ENCODE measurements around the gene CEP104. TPM values are rescaled to one million over a fixed set of nuclear protein-coding genes. Genes with fewer than 3 reads are reported as not detected.

Gene CEP104
- total and polyA plus RNA-seq, 9 of the 15 experiments (the other 6 are each of a cell fraction or from before 2014, with no cell fraction given) = 11.2 to 63.4 (median 42.6) TPM

DNA sequence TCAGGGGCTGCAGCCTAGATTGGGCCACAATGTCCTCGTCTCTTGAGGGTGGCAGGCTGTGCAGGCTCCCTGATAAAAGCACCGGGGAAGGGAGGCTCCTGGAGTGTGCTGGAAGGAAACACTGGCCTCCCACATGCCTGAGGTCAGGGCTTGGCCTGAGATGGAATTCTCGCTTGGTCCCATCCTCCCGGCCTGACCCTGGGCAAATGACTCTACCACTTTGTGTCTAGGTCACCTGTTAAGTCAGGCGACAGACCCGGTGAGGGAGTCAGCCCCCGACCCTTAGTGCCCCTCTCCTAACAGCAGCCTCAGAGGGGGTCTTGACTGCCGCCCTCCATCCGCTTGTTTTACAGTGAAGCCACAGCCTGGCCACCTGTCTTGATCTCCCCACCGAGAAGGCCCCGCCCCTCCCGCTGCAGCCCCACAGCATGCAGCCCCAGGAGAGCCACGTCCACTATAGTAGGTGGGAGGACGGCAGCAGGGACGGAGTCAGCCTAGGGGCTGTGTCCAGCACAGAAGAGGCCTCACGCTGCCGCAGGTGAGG, 82.0 kb downstream of the CEP104 start (continued):
- TF ChIP-seq, protein P1, sequence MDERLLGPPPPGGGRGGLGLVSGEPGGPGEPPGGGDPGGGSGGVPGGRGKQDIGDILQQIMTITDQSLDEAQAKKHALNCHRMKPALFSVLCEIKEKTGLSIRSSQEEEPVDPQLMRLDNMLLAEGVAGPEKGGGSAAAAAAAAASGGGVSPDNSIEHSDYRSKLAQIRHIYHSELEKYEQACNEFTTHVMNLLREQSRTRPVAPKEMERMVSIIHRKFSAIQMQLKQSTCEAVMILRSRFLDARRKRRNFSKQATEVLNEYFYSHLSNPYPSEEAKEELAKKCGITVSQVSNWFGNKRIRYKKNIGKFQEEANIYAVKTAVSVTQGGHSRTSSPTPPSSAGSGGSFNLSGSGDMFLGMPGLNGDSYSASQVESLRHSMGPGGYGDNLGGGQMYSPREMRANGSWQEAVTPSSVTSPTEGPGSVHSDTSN (CRISPR knock-in tag; IDR thresholded peaks at IDR 0.05; ENCODE audit: low read depth) = no peak
- TF ChIP-seq, protein P1 (tag; conservative IDR thresholded peaks at IDR 0.05; ENCODE audit: low read depth) = no peak
- TF ChIP-seq GATA2 (CRISPR knock-in tag; IDR thresholded peaks at IDR 0.05) (peak; percentile 94), KAT8 (IDR thresholded peaks at IDR 0.05; ENCODE audit: low read depth) (no peak), RCOR1 (IDR thresholded peaks at IDR 0.05; ENCODE audit: borderline replicate concordance in 1 of 2, low read depth in 2 of 2, low read length in 2 of 2) (peak; percentile 76 to 95; a peak in 3 of 4 replicates), STAG1 (CRISPR knock-in tag; IDR thresholded peaks at IDR 0.05; ENCODE audit: borderline replicate concordance) (no peak), ETV5 (CRISPR knock-in tag; IDR thresholded peaks at IDR 0.05; ENCODE audit: low read depth) (no peak), MAFK (IDR thresholded peaks at IDR 0.05; ENCODE audit: low read length) (no peak), SOX6 (IDR thresholded peaks at IDR 0.05) (peak; percentile 88), ZNF239 (CRISPR knock-in tag; IDR thresholded peaks at IDR 0.05) (no peak), GABPA (tag; conservative IDR thresholded peaks at IDR 0.05; ENCODE audit: low read depth) (0 out of 2 replicates have a peak, but pooled peaks have one; percentile 28), TFAM (CRISPR knock-in tag; conservative IDR thresholded peaks at IDR 0.05) (no peak), NRF1 (conservative IDR thresholded peaks at IDR 0.05 in 1 of 2, IDR thresholded peaks at IDR 0.05 in 1 of 2) (no peak), NCOA1 (IDR thresholded peaks at IDR 0.05; ENCODE audit: low read depth) (peak; percentile 59; the same call in 1 of the 2 replicates), JUND (IDR thresholded peaks at IDR 0.05; ENCODE audit: borderline replicate concordance, low read depth, low read length) (peak; percentile 73), JUND (tag; IDR thresholded peaks at IDR 0.05; ENCODE audit: borderline replicate concordance, low read depth, low read length) (peak; percentile 49; the same call in 1 of the 3 replicates), ZNF3 (CRISPR knock-in tag; IDR thresholded peaks at IDR 0.05) (no peak), BRF1 (IDR thresholded peaks at IDR 0.05; ENCODE audit: borderline replicate concordance, extremely low read depth, insufficient read length) (no peak), CC2D1A (IDR thresholded peaks at IDR 0.05) (peak; percentile 82; the same call in 1 of the 2 replicates)
- TF ChIP-seq, protein P2, sequence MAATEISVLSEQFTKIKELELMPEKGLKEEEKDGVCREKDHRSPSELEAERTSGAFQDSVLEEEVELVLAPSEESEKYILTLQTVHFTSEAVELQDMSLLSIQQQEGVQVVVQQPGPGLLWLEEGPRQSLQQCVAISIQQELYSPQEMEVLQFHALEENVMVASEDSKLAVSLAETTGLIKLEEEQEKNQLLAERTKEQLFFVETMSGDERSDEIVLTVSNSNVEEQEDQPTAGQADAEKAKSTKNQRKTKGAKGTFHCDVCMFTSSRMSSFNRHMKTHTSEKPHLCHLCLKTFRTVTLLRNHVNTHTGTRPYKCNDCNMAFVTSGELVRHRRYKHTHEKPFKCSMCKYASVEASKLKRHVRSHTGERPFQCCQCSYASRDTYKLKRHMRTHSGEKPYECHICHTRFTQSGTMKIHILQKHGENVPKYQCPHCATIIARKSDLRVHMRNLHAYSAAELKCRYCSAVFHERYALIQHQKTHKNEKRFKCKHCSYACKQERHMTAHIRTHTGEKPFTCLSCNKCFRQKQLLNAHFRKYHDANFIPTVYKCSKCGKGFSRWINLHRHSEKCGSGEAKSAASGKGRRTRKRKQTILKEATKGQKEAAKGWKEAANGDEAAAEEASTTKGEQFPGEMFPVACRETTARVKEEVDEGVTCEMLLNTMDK (IDR thresholded peaks at IDR 0.05; ENCODE audit: borderline replicate concordance, insufficient read depth, low read depth, low read length, poor library complexity, severe bottlenecking) = no peak
- TF ChIP-seq, protein P3, sequence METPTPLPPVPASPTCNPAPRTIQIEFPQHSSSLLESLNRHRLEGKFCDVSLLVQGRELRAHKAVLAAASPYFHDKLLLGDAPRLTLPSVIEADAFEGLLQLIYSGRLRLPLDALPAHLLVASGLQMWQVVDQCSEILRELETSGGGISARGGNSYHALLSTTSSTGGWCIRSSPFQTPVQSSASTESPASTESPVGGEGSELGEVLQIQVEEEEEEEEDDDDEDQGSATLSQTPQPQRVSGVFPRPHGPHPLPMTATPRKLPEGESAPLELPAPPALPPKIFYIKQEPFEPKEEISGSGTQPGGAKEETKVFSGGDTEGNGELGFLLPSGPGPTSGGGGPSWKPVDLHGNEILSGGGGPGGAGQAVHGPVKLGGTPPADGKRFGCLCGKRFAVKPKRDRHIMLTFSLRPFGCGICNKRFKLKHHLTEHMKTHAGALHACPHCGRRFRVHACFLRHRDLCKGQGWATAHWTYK (CRISPR knock-in tag; IDR thresholded peaks at IDR 0.05) = peak; percentile 60; the same call in 1 of the 2 replicates
- TF ChIP-seq, protein P4, sequence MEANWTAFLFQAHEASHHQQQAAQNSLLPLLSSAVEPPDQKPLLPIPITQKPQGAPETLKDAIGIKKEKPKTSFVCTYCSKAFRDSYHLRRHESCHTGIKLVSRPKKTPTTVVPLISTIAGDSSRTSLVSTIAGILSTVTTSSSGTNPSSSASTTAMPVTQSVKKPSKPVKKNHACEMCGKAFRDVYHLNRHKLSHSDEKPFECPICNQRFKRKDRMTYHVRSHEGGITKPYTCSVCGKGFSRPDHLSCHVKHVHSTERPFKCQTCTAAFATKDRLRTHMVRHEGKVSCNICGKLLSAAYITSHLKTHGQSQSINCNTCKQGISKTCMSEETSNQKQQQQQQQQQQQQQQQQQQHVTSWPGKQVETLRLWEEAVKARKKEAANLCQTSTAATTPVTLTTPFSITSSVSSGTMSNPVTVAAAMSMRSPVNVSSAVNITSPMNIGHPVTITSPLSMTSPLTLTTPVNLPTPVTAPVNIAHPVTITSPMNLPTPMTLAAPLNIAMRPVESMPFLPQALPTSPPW (CRISPR knock-in tag; IDR thresholded peaks at IDR 0.05) = no peak; the same call in none of the 2 replicates
